ENCODE measurements around the gene EGFL7.
"Not testable (repeated sequence)": the region's sequence is repeated elsewhere in the genome, so short reads cannot be mapped to it uniquely, and the experiment has no call there.

DNA sequence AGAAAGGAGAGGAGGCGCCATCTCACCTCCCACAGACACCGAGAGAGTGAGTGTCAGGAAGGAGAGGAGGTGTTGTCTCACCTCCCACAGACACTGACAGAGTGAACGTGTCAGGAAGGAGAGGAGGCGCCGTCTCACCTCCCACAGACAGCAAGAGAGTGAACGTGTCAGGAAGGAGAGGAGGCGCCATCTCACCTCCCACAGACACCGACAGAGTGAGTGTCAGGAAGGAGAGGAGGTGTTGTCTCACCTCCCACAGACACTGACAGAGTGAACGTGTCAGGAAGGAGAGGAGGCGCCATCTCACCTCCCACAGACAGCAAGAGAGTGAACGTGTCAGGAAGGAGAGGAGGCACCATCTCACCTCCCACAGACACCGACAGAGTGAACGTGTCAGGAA, 30.6 kb upstream of the EGFL7 start:
- not testable (repeated sequence) for TF ChIP-seq CTCF (IDR thresholded peaks at IDR 0.05); POLR2AphosphoS5 (IDR thresholded peaks at IDR 0.05; ENCODE audit: insufficient read depth in 1 of 2, low read depth in 1 of 2)

Measured in vagina (tissue), 2 donors.